DMS79 treated with DMSO at 0.1 percent for 48 hours (cell line): Measurements from ENCODE around the gene IKZF1.
A peak's percentile ranks its signal among the peaks of the same experiment; 100 is the strongest.

Experiments
- DNase-seq: peaks from one replicate; lab custom pipeline; 2025; lab: John Stamatoyannopoulos, UW

IKZF1 gene

DNA sequence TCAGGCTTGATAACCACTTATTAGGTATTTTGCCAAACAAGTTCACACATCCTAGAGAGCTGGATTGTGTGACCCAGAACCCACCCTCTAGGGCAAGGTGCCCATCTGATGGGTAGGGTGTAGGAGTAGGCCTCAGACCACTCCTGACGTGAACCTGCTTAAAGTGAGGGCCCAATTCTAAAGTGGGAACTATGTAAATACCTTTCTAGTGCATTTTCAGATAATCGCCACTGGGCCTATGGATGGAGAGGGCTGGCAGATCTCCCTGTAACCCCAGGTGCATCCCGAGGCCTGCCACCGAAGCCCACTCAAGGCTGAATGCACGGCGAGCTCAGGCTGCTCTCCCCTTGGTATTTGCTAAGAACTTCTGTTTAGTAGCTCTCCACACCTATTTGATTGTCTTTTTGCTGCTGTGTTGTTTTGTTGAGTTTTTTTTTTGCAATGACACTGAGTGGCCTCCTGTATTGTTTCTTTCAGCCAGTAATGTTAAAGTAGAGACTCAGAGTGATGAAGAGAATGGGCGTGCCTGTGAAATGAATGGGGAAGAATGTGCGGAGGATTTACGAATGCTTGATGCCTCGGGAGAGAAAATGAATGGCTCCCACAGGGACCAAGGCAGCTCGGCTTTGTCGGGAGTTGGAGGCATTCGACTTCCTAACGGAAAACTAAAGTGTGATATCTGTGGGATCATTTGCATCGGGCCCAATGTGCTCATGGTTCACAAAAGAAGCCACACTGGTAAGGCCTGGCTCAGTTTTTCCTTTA, 71.7 kb downstream of the IKZF1 start:
- DNase-seq: no peak

DNA sequence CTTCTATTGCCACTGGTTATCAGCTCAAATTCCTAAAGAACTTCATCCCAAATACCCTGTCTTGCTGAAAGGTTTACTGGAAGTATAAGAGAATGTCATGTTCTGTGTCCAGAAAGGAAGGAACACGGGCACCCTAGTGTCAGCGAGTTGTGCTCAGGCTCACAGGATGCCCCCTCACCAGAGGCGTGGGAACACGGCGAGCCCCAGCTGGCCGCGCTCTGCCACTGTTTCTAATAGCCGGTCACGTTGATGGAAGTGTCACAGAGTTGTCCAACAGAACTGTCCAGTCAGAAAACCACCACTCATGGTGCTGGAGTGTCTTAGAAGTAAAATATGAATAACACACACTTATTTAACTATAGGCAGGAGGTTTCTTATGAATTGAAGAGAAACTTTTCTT, 72.8 kb downstream of the IKZF1 start:
- no peak for DNase-seq

DNA sequence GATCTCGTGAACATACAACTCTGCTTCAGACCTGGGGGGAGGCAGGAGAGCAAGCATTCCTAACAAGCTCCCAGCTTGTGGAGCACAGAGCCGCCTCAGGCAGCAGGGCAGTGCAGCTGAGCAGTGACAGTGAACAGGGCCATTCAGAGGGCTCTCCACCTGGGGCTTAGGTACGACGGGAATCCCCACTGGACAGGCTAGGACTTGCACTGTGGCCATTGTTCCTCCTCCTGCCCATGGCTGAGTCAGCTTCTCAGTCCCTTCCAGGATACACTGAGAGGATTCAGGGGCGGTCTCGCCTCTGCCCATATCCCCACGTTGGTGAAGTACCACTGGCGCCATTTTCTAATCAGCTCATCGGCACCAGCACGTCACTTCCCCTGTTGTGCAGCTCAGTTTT, 74.6 kb downstream of the IKZF1 start:
- peak; percentile 56 for DNase-seq

GRCh38 chr7:50379539-50379938, 75.0 kb downstream of the IKZF1 start:
- no peak for DNase-seq

DNA sequence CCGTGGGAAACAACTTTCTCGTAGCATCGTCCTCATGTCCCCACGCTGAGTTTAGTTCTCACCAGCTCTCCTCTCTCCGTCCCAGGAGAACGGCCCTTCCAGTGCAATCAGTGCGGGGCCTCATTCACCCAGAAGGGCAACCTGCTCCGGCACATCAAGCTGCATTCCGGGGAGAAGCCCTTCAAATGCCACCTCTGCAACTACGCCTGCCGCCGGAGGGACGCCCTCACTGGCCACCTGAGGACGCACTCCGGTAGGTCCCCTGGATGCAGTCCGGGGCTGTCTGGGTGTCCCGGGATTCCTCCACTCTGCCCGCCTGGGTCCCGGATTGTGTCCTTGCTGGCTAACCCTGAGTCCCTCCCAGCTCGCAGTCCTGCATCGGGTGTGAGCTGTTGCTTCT, 77.9 kb downstream of the IKZF1 start:
- DNase-seq: no peak

GRCh38 chr7:50387351-50387750, 82.8 kb downstream of the IKZF1 start:
- no peak for DNase-seq

DNA sequence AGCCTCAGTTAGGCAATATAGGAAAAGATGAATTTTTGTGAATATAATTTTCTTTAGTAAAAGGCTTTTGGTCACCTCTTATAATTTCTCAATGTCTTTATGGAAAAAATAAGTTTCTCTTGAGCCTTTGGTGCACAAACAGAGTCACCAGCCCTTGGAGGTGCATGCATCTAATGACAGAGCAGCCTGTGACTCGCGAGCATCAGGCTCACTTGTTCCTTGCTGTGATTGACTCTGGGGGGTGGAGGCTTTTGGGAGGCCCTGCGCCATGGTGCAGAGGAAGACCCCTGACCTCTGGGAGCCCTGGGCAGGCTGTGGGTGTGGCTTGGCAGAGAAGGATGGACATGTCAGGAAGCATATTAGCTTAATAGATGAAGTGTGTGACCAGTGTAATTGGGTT, 85.4 kb downstream of the IKZF1 start:
- no peak for DNase-seq

DNA sequence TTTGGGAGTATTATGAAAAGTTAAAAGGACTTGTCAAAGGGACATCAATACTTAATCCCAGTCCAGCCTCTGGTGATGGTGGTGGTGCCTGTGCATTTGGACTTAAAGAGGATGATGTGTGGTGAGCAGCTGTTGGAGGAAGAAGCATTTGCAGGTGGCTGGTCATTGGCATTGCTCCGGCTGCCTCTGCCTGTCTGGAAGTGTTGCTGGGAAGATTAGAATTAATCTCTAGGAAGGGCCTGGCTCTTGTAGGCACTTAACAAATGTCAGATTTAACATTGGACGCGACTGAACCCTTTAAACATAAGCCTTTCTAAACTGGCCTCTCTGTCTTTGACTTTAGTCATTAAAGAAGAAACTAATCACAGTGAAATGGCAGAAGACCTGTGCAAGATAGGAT, 86.9 kb downstream of the IKZF1 start:
- DNase-seq: no peak

- no peak for DNase-seq
Measured at GRCh38 chr7:50393076-50393475, 88.6 kb downstream of the IKZF1 start.

DNA sequence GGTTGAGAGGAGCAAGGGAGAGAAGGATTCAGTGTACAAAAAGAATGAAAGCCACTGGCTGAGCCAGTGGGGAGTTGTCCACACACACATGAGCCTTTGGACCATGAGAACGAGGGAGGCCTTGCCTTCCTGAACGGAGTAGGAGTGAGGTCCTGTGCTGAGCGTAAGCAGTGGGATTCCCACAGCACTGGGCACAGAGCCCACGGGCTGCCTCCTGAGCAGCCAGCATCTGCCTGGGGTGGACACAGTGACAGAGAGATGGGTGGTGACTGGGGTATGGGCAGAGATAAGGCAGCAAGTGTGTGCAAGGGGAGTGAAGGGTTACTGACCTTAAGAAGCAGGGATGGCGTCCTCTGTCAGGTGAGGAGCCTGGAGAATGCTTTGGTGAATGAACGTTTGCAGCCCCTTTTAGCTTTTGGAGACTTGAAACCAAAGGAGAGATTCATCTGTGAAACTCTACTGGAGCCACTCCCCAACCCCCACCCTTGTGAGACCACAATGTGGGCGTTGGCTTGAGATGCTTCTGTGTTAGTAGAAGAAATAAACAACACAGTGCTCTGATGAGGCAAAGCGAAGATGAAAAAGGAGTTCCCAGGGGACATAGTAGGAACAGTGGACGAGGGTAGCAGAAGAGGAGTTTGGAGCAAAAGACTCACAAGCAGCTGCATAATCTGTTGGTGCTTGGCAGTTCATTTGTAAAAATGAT, 89.2 kb downstream of the IKZF1 start:
- DNase-seq: no peak

- no peak for DNase-seq
Measured at GRCh38 chr7:50394315-50394714, 89.8 kb downstream of the IKZF1 start.

DNA sequence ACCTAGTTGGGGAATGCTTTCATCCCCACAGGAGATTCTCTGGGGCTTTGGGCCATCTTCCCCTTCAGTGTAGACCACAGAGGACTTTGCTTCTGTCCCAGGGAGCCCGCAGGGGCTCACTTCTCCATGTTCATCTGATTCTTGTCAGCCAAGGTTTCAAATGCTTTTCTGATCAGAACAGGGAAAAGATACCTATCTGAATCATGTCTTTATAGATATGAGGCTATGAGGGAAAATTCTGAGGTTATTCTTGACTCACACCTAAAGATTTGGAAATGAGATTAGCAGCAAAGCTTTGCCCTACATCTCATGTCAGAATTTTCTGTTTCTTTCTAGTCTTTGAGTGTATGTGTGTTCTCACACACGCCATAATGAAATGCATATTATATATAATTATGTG, 92.3 kb downstream of the IKZF1 start:
- DNase-seq: no peak

DNA sequence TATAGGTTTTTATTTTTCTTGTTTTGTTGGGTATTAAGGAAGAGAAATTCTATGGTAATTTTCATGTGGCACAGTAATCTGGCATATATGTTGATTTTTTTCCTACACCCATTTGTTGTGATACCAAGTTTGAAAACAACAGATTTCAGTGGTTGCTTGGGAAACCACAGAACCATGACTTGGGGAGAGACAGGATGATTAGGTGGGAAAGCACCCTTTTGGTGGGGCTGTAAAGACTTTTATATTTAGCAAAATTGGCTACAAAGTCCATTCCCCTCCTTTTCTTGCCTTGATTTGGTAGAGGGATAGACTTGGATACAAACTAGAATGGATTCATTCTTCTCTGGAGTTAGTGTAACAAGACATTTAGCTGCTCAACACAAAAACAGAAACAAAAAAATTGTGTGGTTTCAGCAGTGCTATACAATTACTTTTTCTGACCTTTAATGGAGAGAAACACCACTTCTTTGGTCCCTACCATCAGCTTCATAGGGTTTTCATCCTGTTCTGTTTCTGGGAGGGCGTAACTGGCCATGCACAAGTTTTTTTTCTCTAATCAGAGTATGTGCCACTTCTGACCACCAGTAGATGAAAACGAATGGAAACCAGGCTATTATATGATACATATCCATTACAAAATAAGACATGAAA, 92.9 kb downstream of the IKZF1 start:
- no peak for DNase-seq

GRCh38 chr7:50397971-50398324, 93.4 kb downstream of the IKZF1 start:
- DNase-seq: no peak

DNA sequence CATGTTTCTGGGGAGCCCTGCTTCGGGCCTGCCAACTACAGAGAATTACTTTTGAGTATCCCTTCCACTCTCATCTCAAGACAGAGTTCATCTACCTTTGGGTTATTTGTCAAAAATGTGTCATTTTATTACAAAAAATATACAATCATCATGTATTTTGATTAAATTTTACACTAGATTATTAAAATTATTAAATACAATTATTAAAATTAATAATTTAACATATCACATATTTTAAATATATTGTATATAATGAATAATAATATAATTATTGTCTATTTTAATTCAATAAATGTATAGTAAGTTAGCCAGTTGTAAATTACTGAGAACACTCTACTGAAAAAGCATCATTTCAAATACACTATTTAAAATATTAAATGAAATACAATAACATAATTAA, 94.7 kb downstream of the IKZF1 start:
- no peak for DNase-seq

- no peak for DNase-seq
Measured at GRCh38 chr7:50399635-50400034, 95.1 kb downstream of the IKZF1 start.

DNA sequence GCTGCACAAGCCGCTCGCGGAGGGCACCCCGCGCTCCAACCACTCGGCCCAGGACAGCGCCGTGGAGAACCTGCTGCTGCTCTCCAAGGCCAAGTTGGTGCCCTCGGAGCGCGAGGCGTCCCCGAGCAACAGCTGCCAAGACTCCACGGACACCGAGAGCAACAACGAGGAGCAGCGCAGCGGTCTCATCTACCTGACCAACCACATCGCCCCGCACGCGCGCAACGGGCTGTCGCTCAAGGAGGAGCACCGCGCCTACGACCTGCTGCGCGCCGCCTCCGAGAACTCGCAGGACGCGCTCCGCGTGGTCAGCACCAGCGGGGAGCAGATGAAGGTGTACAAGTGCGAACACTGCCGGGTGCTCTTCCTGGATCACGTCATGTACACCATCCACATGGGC, 95.6 kb downstream of the IKZF1 start:
- no peak for DNase-seq

- DNase-seq: no peak
Measured at GRCh38 chr7:50404392-50404791, 99.9 kb downstream of the IKZF1 start.

- DNase-seq: no peak
Measured at GRCh38 chr7:50405221-50405620, 100.7 kb downstream of the IKZF1 start.

DNA sequence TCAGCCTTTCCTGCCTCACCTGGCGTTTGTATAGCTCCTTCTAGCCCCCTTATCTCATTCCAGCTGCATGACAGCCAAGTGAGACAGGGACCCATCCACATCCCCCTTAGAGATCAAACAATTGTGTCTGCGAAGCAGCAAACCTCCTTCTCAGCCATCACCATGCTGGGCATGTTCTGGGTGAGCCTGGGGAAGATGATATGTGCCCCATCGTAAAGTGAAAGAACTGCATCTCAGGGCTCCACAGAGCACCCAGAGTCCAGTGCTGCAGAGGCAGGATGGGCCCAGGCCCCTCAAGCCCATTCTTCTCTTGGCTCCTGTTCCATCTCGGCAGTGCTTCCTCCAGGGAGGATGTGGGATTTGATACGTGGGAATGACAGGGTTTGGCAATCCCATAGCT, 102.4 kb downstream of the IKZF1 start:
- no peak for DNase-seq

DNA sequence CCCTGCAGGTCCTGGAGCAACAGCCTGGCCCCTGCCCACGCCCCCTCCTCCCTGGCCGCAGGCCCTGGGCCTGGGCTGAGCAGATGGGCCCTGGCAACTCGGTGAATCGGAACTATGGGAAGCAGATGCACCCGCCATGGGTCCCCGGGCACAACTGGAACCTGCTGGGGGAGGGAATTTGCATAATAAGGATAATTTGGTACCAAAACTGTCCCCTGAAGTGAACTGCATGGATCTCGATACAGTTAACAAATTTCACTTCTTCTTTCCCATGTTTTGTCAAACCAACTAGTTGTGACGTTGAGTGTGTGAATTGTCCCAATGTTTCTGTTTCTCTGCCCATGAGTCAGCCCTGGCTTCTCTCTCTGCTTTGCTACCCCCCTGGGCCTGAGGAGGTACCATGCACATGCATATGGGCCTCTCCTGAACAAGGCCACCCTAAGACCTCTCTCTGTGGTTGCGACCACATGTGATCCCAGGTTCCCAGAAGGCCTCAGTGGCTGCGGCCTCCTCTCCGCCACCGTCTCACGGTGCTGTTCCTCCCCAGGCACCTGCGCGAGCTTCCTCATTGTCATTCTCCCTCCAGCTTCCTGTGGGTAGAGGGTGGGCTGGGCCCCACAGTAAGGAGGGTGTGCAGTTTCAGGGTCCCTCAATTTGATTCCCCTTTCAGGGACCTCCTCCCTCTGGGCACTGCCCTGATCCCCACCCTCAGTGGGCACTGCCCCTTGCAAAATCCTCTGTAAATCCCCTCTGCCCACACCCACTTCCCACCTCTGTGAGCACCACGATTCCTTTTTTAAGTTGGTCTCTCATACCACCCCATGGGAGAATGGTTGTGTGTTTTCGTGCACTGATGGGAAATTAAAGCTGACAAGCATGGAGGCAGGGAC, 105.6 kb downstream of the IKZF1 start:
- no peak for DNase-seq

DNA sequence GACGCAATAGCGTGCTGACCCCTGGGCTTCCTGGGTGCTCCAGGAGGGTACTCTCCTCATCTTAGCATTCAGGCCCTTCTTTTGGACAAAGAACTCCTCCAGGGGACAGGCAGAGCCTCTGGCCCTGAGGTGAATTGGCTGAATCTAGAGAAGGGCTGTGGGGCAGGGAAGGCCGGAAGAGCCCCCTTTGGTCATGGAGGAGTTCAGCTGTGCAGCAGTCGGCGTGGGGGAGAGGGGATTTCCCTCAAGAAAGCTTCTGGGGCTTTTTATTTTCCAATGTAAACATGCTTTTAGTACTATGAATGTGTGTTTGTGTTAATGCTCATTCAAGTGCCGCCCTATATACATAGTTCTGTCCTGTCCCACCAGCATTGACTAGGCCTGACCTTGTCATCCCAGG, 106.8 kb downstream of the IKZF1 start:
- DNase-seq: no peak
